IPS DF 6.9 (cell line): Measurements from ENCODE around the gene ALPL.

ENCODE experiments used
- DNase-seq: peaks from one replicate; pipeline ENCODE4 v3.0.0-alpha.2; 2013; ENCODE audit warnings: low read depth, low spot score
- H3K27ac ChIP-seq: one replicate; pipeline ENCODE4 v1.5.1; 2013; ENCODE audit warnings: low read length, control low read depth
- H3K27me3 ChIP-seq: 2 replicates; pipeline ENCODE4 v1.6.1; 2013; ENCODE audit warnings: mild to moderate bottlenecking, low read length; ENCODE audit not compliant: control insufficient read depth, insufficient read depth
- H3K36me3 ChIP-seq: 2 replicates; pipeline ENCODE4 v1.6.1; 2013; ENCODE audit warnings: low read length; ENCODE audit not compliant: control insufficient read depth, insufficient read depth
- H3K4me1 ChIP-seq: 2 replicates; pipeline ENCODE4 v1.6.1; 2013; ENCODE audit warnings: low read length; ENCODE audit not compliant: control insufficient read depth, insufficient read depth
- H3K4me3 ChIP-seq: 2 replicates; pipeline ENCODE4 v1.5.1; 2013; ENCODE audit warnings: mild to moderate bottlenecking, low read length
- H3K9me3 ChIP-seq: 2 replicates; pipeline ENCODE4 v1.6.1; 2013; ENCODE audit warnings: low read length, inconsistent platforms; ENCODE audit not compliant: control insufficient read depth, insufficient read depth
- WGBS: extraction: QIAGEN DNeasy Blood & Tissue Kit; methylation state at CpG from one replicate; pipeline ENCODE4 v1.1.7; 2013; ENCODE audit warnings: mixed read lengths, missing lambda C conversion rate; ENCODE audit not compliant: insufficient read length, insufficient coverage; 5-methylcytosine and 5-hydroxymethylcytosine counted together

ALPL gene

GRCh38 chr1:21491488-21492355 lies 17.5 kb upstream of the ALPL start:
- Histone ChIP-seq H3K4me1 (no peaks in the 10 kb centered on the region), H3K27me3 (no peaks in the 10 kb centered on the region), H3K27ac (no peak overlapping the region), H3K9me3 (no peaks in the 10 kb centered on the region), H3K4me3 (no peak overlapping the region), H3K36me3 (no peaks in the 10 kb centered on the region)
- no CpG with 5 or more reads among the region's 8 CpGs for WGBS
- no peak for DNase-seq

- no peaks in the 10 kb centered on the region for H3K27me3 ChIP-seq
- no CpG with 5 or more reads among the region's 4 CpGs for WGBS
- no peak for DNase-seq
- no peak overlapping the region for H3K4me3 ChIP-seq
- no peaks in the 10 kb centered on the region for H3K4me1 ChIP-seq
- H3K36me3 ChIP-seq: no peaks in the 10 kb centered on the region
- no peaks in the 10 kb centered on the region for H3K9me3 ChIP-seq
- H3K27ac ChIP-seq: no peak overlapping the region
Measured at GRCh38 chr1:21492356-21492625, 16.9 kb upstream of the ALPL start.

- Histone ChIP-seq H3K4me3 (no peak overlapping the region), H3K9me3 (no peaks in the 10 kb centered on the region), H3K27me3 (no peaks in the 10 kb centered on the region), H3K27ac (no peak overlapping the region), H3K36me3 (no peaks in the 10 kb centered on the region), H3K4me1 (no peaks in the 10 kb centered on the region)
- no peak for DNase-seq
- no CpG with 5 or more reads among the region's 6 CpGs for WGBS
Measured at GRCh38 chr1:21494196-21494595, 15.0 kb upstream of the ALPL start.

GRCh38 chr1:21495225-21495820 lies 13.9 kb upstream of the ALPL start:
- H3K4me3 ChIP-seq: no peak overlapping the region
- H3K27me3 ChIP-seq: no peaks in the 10 kb centered on the region
- no peak overlapping the region for H3K27ac ChIP-seq
- no peaks in the 10 kb centered on the region for H3K4me1 ChIP-seq
- DNase-seq: no peak
- no CpG with 5 or more reads among the region's 7 CpGs for WGBS
- no peaks in the 10 kb centered on the region for H3K36me3 ChIP-seq
- no peaks in the 10 kb centered on the region for H3K9me3 ChIP-seq

GRCh38 chr1:21496063-21496462 lies 13.2 kb upstream of the ALPL start:
- WGBS: no CpG with 5 or more reads among the region's 1 CpG
- H3K36me3 ChIP-seq: no peaks in the 10 kb centered on the region
- H3K4me1 ChIP-seq: no peaks in the 10 kb centered on the region
- no peak overlapping the region for H3K4me3 ChIP-seq
- H3K9me3 ChIP-seq: no peaks in the 10 kb centered on the region
- H3K27ac ChIP-seq: no peak overlapping the region
- no peaks in the 10 kb centered on the region for H3K27me3 ChIP-seq
- DNase-seq: no peak

GRCh38 chr1:21496886-21497285 lies 12.3 kb upstream of the ALPL start:
- no peaks in the 10 kb centered on the region for H3K36me3 ChIP-seq
- no peak for DNase-seq
- no peak overlapping the region for H3K4me3 ChIP-seq
- no peaks in the 10 kb centered on the region for H3K9me3 ChIP-seq
- no CpG with 5 or more reads among the region's 3 CpGs for WGBS
- no peaks in the 10 kb centered on the region for H3K4me1 ChIP-seq
- no peaks in the 10 kb centered on the region for H3K27me3 ChIP-seq
- H3K27ac ChIP-seq: no peak overlapping the region

- H3K27ac ChIP-seq: no peak overlapping the region
- no peaks in the 10 kb centered on the region for H3K9me3 ChIP-seq
- no peaks in the 10 kb centered on the region for H3K4me1 ChIP-seq
- no peaks in the 10 kb centered on the region for H3K27me3 ChIP-seq
- H3K36me3 ChIP-seq: no peaks in the 10 kb centered on the region
- H3K4me3 ChIP-seq: no peak overlapping the region
- no peak for DNase-seq
- no CpG with 5 or more reads among the region's 7 CpGs for WGBS
Measured at GRCh38 chr1:21497466-21498061, 11.7 kb upstream of the ALPL start.

- H3K27me3 ChIP-seq: no peaks in the 10 kb centered on the region
- no peaks in the 10 kb centered on the region for H3K36me3 ChIP-seq
- H3K4me3 ChIP-seq: no peak overlapping the region
- H3K4me1 ChIP-seq: no peaks in the 10 kb centered on the region
- DNase-seq: no peak
- H3K27ac ChIP-seq: no peak overlapping the region
- H3K9me3 ChIP-seq: no peaks in the 10 kb centered on the region
- no CpG with 5 or more reads among the region's 1 CpG for WGBS
Measured at GRCh38 chr1:21499283-21499950, 9.8 kb upstream of the ALPL start.

- no peak overlapping the region for H3K27ac ChIP-seq
- no peak overlapping the region for H3K4me3 ChIP-seq
- DNase-seq: no peak
- no peaks in the 10 kb centered on the region; the same call in 1 of the 2 replicates for H3K27me3 ChIP-seq
- no peaks in the 10 kb centered on the region for H3K36me3 ChIP-seq
- no CpG with 5 or more reads among the region's 7 CpGs for WGBS
- no peaks in the 10 kb centered on the region for H3K4me1 ChIP-seq
- no peaks in the 10 kb centered on the region for H3K9me3 ChIP-seq
Measured at GRCh38 chr1:21503706-21504377, 5.4 kb upstream of the ALPL start.

- Histone ChIP-seq H3K36me3 (no peaks in the 10 kb centered on the region), H3K4me3 (no peak overlapping the region), H3K27me3 (no peaks in the 10 kb centered on the region; the same call in 1 of the 2 replicates), H3K4me1 (peaks cover 2% of the 10 kb centered on the region; the same call in 1 of the 2 replicates), H3K27ac (no peak overlapping the region), H3K9me3 (no peaks in the 10 kb centered on the region)
- DNase-seq: no peak
- WGBS: no CpG with 5 or more reads among the region's 4 CpGs
Measured at GRCh38 chr1:21506804-21507203, 2.4 kb upstream of the ALPL start.
